Astrocyte (in vitro differentiated cells and primary cell): ENCODE data around the gene AGTPBP1.

Experiments used
- CTCF ChIP-seq: IDR thresholded peaks from 2 replicates; pipeline ENCODE4 v1.5.1; 2011; ENCODE audit warnings: low read depth, mild to moderate bottlenecking, inconsistent platforms, low read length, moderate library complexity; ENCODE audit not compliant: insufficient read depth
- EZH2 ChIP-seq: IDR thresholded peaks from 2 replicates; pipeline ENCODE4 v1.6.1; 2012; ENCODE audit warnings: mild to moderate bottlenecking, low read length, inconsistent platforms; ENCODE audit not compliant: insufficient read depth

- TF ChIP-seq CTCF, result no peak
- no peak for TF ChIP-seq EZH2
These were observed 213.6 kb downstream of the AGTPBP1 start for GRCh38 chr9:85528142-85528541.
